Left renal pelvis (tissue), 4 donors: ENCODE data around the gene ADAR. TPM values are rescaled to one million over a fixed set of nuclear protein-coding genes. Genes with fewer than 3 reads are reported as not detected.
A peak's percentile ranks its signal among the peaks of the same experiment; 100 is the strongest.

ENCODE experiments used
- DNase-seq, 4 donors: peaks; one replicate each; pipeline ENCODE4 v3.0.0-alpha.2; 2013; ENCODE audit warnings: low read depth in 4 of 4, low spot score in 3 of 4
- polyA plus RNA-seq, 4 donors: library from polyadenylated mRNA; unstranded; fragments of 120-200 nt; gene quantifications; one replicate each; pipeline ENCODE4 v1.2.1, GENCODE V29; 2013; ENCODE audit not compliant: insufficient read length in 4 of 4

Gene ADAR
- polyA plus RNA-seq, 4 donors: 131 to 146 (median 142) TPM

DNA sequence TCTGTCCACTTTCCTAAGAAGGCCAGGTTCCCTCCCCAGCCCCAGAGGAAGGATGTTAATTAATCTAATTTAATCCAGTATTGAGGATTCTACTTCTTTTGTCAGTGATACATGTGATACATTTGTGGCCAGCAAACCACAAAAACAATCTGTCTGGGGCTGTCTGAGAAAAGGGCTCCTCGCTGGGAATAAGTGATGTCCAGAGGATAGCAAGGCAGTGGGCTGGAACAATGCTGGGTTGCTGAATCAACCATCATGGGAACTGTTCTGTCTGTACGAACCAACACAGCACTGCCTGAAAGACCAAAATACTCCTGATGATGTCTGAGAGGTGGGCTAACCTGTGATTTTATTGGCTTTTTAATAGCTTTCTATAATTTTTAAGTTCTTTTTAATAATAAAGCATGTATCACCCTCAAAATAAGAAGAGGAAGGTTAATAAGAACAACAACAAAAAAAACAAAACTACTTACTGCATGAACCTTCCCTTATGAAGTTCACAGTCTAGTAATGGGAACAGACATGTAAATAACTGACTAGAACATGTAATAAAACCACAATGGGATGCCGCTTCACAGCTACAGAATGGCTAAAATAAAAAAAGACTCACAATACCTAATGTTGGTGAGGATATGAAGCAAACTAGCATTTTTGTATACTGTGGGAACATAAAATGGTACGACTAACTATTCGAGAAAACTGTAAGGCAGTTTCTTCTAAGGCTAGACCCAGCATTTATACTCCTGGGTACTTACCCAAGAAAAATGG is 11.4 kb upstream of the ADAR start:
- DNase-seq: no peak

DNA sequence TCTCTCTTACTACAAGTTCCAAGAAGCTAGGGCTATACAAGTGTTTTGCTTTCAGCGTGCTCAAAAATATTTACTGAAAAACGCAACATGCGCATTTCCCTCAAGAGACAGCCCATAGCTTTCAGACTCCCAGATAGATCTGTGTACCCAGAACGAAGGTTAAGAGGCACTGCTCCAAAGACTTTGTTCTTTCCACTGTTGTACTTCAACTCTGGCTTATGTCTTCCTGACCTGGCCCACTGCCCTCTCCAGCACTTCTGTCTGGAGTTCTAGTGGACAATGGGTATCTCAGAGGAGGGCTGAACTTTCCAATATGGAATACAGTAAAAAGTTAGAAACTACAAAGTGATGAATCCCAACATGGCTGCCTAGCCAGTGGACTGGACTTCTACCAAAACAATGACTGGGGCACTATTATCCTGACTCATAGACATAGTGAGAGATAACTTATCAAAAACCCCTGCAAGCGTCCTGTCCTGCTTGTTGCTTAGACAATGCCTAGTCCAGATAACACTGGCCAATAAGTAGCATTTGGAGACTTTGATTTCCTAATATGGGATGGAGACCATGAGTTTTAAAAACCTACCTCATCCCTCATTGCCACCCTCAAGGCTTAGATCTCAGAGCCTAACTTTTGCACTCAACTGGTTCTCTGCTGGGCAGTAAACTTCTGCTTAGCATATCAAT is 8.8 kb upstream of the ADAR start:
- DNase-seq: no peak

DNA sequence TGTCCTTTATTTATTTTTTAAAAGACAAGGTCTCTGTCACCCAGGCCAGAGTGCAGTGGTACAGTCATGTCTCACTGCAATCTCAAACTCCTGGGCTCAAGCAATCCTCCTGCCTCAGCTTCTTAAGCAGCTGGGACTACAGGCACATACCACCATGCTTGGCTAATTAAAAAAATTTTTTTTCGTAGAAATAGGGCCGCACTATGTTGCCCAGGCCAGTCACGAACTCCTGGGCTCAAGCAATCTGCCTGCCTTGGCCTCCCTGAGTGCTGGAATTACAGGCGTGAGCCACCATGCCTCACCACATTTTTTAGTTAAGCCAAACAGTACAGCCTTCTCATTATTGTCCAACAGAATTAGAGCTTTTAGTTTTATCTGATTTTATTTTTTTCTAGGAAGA is 7.4 kb upstream of the ADAR start:
- DNase-seq: no peak

DNA sequence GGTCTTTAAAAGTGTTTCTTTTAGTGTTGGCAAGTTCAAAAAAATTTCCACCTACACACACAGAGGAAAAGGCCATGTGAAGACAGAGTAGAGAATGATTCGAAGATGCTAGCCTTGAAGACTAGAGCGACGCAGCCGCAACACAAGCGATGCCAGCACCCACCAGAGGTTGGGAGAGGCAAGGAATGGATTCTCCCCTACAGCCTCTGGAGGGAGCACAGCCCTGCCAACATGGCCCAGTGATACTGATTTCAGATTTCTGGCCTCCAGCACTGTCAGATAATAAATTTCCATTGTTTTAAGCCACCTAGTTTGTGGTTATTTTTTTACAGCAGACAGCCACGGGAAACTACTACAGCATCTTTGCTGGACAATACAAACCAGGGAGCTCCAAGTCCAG is 6.9 kb upstream of the ADAR start:
- no peak for DNase-seq

DNA sequence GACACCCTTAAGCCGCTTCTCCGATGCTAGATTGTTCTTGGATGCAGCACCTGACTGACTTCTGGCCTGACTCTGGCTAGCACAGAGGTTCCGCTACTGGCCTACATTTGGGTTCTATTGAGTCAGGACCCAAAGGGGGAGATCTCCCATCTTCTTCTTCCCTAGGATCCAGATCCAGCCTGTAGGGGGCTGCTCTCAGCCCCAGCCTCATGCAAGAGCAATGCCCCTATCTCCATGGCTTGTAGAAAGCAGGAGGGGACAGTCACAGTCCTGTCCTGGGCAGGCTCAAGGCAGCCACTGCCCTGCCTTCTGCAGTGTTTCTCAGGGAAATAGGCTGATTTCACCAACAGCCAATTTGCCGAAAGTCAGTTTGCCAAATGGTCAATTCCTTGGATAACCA is 6.3 kb upstream of the ADAR start:
- DNase-seq: no peak

DNA sequence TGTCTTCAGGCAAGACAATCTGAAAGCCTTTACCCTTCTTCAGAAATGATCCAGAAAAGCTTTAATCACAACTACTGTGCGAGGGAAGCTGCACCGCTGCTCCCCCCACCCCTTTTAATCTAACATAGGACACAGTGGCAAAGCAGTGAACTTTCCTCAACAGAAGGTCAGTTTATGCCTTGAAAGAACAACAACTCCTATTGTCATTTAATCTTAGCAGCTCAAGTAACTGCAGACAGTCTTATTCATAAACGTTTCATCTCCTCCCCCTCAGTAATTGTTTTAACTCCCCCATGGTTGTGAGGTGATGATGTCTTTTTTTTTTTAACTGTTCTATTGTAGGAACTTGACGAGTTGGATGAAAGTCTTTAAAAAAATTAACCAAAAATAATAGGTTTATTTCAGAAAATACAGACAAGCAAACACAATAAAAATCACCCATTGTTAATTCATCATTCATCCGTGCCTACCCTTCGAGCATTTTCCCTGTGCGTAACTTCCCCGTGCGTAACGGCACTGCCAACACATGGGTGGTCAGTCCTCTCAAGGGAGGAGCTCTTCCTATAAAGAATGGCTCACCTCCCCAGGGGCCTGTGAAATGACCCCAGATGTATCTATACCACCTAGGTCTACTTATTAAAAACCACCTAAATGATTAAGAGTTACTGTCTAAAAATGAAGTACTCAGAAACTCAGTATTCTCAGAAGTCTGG is 3.3 kb upstream of the ADAR start:
- DNase-seq: no peak

DNA sequence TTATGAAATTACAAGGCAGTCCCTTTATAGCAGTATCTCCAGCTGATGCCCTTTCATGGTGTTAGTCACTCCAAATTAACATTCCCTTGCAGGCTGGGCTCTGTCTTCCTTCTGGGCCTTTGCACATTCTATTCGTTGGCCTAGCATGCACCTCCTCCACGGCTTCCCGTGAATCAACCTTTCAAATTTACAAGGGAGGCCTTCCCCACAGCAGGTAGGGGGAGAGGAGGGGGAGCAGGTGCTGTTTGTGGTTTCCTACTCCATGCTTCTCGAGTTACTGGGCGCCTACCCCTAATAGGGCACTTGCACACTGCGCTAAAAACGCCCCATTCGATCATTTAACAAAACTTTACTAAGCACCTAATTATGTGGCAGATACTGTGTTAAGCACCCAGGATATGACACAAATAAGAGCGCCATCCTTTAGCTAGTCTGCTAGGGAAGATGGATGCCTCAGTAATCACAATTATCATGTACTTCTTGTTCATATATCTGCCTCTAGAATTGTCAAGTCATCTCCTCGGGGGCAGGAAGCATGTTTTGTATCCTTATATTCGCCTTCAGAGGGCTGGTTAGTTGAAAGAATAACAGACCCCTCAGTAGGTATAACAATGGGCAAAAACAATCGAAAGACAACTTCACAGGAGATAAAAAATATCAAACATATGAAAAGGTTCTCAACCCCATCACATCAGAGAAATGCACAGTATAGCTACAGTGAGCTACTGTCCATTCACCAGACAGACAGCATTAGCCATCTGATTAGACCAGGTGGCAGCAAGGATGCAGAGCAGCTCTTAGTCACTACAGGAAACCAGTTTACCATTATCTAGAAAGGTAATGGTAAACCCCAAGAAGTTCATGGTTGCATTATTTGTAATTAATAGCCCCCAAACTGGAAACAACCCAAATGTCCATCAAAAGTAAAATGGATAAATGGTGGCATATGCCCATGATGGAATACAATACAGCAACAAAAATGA is 1.7 kb upstream of the ADAR start:
- DNase-seq: no peak

DNA sequence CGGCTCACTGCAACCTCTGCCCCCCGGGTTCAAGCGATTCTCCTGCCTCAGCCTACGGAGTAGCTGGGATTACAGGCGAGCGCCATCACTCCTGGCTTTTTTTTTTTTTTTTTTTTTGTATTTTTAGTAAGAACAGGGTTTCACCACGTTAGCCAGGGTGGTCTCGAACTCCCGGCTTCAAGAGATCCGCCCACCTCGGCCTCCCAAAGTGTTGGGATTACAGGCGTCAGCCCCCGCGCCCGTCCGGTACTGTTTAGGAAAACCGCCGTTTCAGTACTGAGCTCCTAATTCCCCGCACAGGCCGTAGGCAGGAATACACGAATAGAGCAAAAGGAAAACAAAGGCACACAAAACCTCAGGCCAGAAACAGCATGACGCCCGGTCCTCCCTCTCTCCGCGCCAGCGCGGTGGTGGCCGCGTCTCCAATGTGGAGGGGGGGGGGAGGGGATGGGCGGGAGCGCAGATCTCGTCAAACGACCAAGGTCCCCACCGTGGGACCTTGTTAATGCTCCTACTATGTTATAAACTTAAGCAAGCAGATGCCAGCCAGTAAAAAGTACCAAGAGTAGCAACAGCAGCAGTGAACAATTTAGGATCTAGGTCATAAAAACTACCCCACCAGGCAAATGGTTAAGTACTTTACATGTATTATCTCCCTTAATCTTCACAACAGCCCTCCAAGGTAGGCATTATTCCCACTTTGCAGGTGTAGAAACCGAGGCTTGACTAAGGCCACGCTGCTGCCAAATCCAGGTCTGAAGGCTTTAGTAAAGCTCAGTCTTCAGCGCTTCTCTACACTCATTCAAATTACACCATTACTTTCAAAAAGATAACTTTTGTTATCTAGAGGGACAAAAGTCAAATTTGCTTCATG is 648 bp upstream of the ADAR start:
- peak in 2 of 4 donors; percentile 26 to 54 for DNase-seq

DNA sequence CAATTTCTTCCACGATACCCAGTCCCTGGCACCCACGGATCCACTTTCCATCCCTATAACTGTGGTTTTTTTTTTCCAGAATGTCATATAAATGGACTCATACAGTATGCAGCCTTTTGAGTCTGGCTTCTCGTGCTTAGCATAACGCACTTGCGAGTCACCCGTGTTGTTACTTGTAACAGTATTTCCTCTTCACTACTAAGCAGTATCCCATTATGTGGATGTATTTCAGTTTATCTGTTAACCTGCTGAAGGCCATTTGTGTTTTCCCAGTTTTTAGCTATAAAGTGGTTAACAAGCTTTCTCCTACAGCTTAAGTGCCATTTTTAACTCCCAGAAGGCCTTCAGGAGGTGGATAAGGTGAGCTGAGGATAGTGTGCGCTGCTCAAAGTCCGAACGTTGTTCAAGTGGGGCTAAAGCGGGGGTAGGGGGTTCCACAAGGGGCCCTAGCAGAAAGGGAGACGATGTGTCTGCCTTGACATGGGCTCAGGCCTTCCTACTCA is 829 bp downstream of the ADAR start:
- no peak for DNase-seq

DNA sequence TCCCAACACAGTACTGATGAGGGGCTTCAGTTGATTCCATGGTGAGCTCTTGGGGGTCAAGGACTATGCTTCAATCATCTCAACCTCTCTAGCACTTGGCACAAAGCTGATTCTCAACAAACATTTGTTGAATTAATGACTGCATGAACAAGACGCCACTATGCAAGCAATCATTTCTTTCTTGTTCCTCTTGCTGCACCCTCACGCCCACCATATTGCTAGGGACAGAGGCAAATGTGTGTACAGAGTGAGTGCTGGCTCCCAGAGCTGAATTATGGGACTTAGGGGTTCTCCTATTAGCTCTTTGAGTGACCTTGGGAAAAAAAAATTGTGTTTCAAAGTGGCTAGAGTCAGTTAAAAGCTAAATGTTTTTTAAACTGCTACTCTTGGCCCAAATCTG is 2.5 kb downstream of the ADAR start:
- DNase-seq: no peak

DNA sequence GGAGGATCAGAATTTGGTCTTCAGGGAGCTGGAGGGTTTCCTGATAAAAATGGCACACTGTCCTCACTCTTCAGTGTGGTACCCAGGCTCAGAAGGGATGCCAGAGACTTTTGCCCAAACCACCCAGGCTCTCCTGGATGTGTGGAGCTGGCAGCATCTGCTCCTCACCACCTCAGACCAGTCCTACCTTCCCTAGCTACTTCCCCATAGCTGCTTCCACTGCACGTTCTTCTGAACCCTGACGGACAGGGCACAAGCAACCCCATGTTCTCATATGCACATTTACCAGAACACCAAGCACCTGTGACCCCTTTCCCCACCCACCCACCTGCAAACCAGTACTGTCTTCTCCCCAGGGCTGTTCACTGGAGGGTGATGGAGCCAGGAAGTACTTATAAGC is 4.7 kb downstream of the ADAR start:
- no peak for DNase-seq

DNA sequence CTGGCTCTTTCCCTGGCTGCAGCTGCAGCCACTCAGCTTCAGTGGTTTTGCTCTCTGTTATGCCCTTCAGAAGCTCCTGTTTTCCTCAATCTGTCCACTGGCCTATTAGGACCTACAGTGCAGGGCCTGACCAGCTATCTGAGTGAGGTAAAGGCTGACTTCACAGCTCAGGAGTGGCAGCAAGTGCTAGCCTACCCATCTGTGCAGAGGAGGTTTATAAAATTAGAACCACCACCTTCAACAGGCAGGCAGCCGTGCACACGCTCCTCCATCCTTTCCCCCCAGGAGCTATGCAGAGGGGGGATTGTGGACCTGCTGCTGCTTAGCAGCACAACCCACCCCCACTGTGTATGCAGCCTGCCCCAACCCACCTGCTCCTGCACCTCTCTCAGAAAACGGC is 8.3 kb downstream of the ADAR start:
- no peak for DNase-seq

DNA sequence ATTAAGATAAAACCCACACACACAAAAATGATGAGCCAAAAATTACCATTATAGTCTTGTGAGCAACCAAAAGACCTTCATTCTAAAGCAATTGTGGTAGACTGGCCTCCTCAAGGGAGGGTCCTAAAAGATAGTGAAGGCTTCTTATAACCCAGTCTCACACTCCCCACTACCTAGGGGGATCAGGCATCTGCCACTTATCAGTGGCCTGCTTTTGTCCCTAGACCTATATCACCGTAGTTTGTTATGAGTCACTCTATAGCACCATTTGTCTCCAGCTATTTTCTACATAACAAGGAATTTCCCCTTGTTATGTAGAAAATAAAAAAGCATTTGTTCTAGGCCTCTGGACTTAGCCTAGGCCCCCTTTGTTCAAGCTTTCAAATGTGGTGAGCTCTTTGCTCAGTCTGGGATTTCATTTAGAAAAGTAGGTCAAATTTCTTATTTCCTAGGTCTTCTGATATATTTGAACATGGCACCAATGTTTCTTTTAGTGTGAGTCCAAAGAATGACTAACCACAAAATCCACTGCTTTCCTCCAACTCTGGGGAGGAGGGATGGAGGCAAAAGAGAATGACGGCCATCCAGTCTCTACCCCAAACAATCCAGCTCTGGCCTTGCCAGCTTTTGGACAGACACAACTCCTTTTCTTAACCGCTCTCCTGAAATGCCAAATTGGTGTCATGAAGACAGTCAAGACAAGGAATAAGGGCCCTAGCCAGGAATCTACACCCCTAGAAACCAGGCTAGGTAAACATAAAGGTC is 8.9 kb downstream of the ADAR start:
- no peak for DNase-seq

DNA sequence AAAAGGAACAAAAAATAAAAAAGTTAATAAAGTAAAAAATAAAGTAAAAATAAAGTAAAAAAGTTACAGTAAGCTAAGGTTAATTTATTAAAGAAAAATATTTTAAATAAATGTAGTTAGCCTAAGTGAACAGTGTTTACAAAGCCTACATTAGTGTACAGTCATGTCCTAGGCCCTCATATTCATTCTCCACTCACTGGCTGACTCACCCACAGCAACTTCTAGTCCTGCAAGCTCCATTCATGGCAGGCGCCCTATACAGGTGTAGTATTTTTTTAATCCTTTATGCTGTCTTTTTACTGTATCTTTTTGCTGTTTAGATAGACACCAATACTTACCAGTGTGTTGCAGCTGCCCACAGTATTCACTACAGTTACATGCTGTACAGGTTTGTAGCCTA is 12.4 kb downstream of the ADAR start:
- no peak for DNase-seq

DNA sequence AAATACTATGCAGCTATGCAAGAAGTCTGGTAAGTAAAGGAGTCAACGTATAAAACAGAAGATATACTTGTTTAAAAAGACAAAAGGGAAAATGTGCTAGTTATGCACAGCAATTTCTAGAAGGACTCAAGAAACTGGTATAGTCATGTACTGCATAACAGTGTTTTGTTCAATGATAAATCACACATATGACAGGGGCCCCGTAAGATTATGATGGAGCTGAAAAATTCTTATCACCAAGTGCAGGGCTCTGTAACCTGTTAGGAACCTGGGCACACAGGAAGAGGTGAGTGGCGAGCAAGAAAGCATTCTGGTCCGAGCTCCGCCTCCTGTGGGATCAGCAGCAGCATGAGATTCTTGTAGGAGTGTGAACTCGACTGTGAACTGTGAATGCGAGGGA is 13.2 kb downstream of the ADAR start:
- DNase-seq: no peak

DNA sequence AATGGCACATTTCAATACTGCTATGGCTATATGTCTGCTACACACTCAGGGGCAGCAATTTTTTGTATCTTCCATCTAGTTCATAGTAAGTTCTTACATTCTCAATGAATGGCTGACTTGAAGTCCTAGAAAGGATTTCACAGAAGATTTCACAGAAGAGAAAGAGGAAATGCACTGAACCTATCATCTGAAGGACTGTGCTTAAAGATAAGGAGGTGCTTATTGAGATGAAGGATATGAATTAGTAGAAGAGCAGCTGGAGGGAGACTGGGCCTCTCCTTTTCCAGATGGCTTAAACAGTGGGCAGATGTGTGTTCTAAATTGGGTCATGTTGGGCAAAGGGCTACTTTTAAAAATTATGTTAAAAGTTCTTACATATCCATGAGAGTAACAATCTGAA is 14.6 kb downstream of the ADAR start:
- DNase-seq: no peak

DNA sequence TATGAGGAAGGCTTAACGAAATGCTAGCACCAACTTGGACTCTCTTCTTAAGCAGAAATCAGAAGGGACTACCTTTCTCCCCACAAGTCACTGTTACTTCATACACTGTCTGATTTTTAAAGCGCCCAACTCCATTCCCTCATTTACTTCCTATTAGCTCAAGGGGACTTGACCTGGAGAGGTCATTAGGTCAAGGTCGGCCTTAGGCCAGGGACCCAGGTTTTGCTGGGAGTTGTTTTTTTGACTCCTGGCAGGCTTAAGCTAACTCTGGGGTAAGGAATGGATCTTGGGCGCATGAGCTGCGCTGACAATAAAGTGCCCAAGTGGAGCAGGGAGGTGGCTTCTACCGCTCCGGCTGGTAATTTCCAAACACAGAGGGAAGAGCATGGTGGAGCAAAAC is 16.8 kb downstream of the ADAR start:
- no peak for DNase-seq

DNA sequence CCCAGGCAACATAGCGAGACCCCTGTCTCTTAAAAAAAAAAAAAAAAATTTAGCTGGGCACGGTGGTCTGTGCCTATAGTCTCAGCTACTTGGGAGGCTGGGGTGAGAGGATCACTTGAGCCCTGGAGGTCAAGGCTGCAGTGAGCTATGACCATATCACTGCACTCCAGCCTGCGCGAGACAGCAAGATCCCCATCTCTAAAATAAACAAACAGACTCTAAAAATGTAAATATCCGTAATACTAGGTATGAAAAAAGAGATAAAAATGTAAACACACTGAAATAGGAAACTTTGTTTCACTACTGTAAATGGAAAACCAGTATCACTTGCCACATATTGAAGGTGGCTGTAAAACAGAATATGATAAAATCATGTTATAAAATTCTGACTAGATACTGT is 17.2 kb downstream of the ADAR start:
- DNase-seq: no peak

DNA sequence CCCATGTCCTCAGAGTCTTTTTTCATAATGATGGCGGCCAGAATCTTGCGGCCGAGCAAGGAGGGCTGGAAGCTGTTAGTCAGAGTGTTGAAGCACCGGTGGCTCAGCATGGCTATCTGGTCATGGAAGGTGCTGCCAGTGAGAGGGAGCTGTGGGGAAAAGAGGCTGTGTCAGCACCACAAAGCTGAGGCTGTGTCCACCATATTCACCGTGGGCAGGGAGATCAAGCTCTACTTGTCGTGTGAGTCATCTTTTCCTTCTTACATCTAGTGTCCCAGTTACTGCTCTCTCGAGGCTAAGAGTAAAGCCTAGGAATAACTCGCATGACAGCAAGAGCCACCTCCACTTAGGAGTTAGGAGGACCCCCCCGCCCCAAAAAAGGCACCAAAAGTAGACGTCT is 18.2 kb downstream of the ADAR start:
- DNase-seq: no peak
